Loucy (cell line): ENCODE results near the gene ITGB3.

Experiments
- H2AFZ ChIP-seq: fragments of 200-600 bp; sonication (generic); 2 replicates; pipeline ENCODE4 v1.6.0; 2016; ENCODE audit warnings: antibody characterized with exemption, mild to moderate bottlenecking, low read length, moderate library complexity
- H3F3A ChIP-seq: fragments of 200-600 bp; 2 replicates; pipeline ENCODE4 v1.6.0; 2016; ENCODE audit warnings: antibody characterized with exemption, low read depth, mild to moderate bottlenecking
- H3K27me3 ChIP-seq: fragments of 200-600 bp; sonication (generic); 2 replicates; pipeline ENCODE4 v1.6.1; 2014; ENCODE audit warnings: low read length, mild to moderate bottlenecking; ENCODE audit not compliant: insufficient read depth, poor library complexity, severe bottlenecking
- H3K36me3 ChIP-seq: fragments of 200-600 bp; sonication (generic); 2 replicates; pipeline ENCODE4 v1.6.1; 2016; ENCODE audit warnings: low read length; ENCODE audit not compliant: insufficient read depth
- H3K4me1 ChIP-seq: fragments of 200-600 bp; sonication (generic); 2 replicates; pipeline ENCODE4 v1.5.1; 2014; ENCODE audit warnings: low read length, mild to moderate bottlenecking; ENCODE audit not compliant: insufficient read depth, poor library complexity, severe bottlenecking
- H3K4me2 ChIP-seq: fragments of 200-600 bp; sonication (generic); 2 replicates; pipeline ENCODE4 v1.6.0; 2014; ENCODE audit warnings: antibody characterized with exemption, low read length, low read depth, mild to moderate bottlenecking; ENCODE audit not compliant: poor library complexity, severe bottlenecking
- H3K4me3 ChIP-seq: fragments of 200-600 bp; sonication (generic); 2 replicates; pipeline ENCODE4 v1.5.1; 2014; ENCODE audit warnings: low read length, mild to moderate bottlenecking, mixed read lengths; ENCODE audit not compliant: poor library complexity, severe bottlenecking
- H3K79me2 ChIP-seq: fragments of 200-600 bp; sonication (generic); 2 replicates; pipeline ENCODE4 v1.6.1; 2014; ENCODE audit warnings: low read length; ENCODE audit not compliant: insufficient read depth
- H3K9ac ChIP-seq: fragments of 200-600 bp; sonication (generic); 2 replicates; pipeline ENCODE4 v1.6.0; 2014; ENCODE audit warnings: mild to moderate bottlenecking, low read depth, low read length, moderate library complexity; ENCODE audit not compliant: poor library complexity, severe bottlenecking
- H3K9me2 ChIP-seq: fragments of 200-600 bp; sonication (generic); replicated peaks from 2 replicates; pipeline ENCODE4 v1.6.1; 2016; ENCODE audit warnings: low read depth, low read length, mixed read lengths
- H3K9me3 ChIP-seq: fragments of 200-600 bp; sonication (generic); 2 replicates; pipeline ENCODE4 v1.6.1; 2014; ENCODE audit warnings: mild to moderate bottlenecking, antibody characterized with exemption, low read length, low read depth; ENCODE audit not compliant: insufficient read depth
- H4K20me1 ChIP-seq: fragments of 200-600 bp; sonication (generic); 2 replicates; pipeline ENCODE4 v1.6.0; 2014; ENCODE audit warnings: antibody characterized with exemption, low read length, mild to moderate bottlenecking; ENCODE audit not compliant: insufficient read depth, poor library complexity, severe bottlenecking
- EZH2phosphoT487 ChIP-seq: fragments of 200-600 bp; IDR thresholded peaks from 2 replicates; pipeline ENCODE4 v1.6.1; 2018; ENCODE audit warnings: antibody characterized with exemption, mild to moderate bottlenecking, moderate library complexity, borderline replicate concordance
- TF ChIP-seq, protein P1 (sequence below): fragments of 200-600 bp; sonication (generic); conservative IDR thresholded peaks from 2 replicates; pipeline ENCODE4 v1.5.1; 2014; ENCODE audit warnings: mild to moderate bottlenecking, antibody characterized with exemption, low read length

ITGB3 gene

DNA sequence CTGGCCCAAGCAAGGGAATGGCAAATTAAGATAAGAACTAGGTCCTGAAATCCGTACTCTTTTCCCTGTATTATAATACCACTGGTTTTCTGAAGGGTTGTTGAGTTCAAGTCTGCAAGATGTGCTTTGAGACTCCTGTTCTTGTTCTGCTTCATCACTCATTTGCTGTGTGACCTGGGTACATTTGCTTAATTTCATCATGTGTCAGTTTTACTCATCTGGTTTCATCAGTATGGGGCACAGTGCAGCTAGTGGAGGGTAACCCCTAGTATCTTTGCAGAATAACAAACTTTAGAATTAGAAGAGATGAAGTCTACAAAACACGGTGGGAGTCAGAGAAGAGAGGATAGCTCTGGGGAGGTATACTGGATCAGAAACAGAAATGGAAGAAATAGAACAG is 48.2 kb downstream of the ITGB3 start:
- Histone ChIP-seq H3K4me2 (no peak overlapping the region), H3K79me2 (no peaks in the 10 kb centered on the region), H3K4me3 (no peak overlapping the region), H3K9me2 (no peaks in the 10 kb centered on the region), H2AFZ (no peak overlapping the region), H3K4me1 (peaks cover 9% of the 10 kb centered on the region), H3K9ac (no peak overlapping the region), H4K20me1 (no peaks in the 10 kb centered on the region), H3K9me3 (no peaks in the 10 kb centered on the region), H3K27me3 (no peaks in the 10 kb centered on the region), H3F3A (no peaks in the 10 kb centered on the region), H3K36me3 (no peaks in the 10 kb centered on the region)
- TF ChIP-seq, protein P1, sequence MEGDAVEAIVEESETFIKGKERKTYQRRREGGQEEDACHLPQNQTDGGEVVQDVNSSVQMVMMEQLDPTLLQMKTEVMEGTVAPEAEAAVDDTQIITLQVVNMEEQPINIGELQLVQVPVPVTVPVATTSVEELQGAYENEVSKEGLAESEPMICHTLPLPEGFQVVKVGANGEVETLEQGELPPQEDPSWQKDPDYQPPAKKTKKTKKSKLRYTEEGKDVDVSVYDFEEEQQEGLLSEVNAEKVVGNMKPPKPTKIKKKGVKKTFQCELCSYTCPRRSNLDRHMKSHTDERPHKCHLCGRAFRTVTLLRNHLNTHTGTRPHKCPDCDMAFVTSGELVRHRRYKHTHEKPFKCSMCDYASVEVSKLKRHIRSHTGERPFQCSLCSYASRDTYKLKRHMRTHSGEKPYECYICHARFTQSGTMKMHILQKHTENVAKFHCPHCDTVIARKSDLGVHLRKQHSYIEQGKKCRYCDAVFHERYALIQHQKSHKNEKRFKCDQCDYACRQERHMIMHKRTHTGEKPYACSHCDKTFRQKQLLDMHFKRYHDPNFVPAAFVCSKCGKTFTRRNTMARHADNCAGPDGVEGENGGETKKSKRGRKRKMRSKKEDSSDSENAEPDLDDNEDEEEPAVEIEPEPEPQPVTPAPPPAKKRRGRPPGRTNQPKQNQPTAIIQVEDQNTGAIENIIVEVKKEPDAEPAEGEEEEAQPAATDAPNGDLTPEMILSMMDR = no peak
- TF ChIP-seq EZH2phosphoT487 = no peak

DNA sequence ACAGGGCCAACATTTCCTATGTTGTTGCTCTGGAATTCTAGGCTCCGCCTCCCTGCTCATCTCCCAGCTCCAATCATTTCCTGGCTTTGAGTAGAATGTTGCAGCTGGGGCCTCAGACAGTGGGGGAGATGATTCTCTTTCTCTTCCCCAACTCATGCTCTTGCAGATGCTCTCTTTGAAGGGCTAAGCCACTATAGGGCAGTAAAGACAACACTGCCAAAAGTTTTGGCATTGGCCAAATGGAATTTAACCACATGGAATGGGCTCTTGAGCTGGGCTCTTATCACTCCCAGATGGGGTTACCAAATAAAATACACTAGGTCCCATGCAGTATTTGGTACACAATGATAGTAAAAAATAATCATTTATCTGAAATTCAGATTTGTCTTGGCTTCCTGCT is 50.6 kb downstream of the ITGB3 start:
- H3K4me1 ChIP-seq = peaks cover 9% of the 10 kb centered on the region
- no peaks in the 10 kb centered on the region for H3K9me3 ChIP-seq
- H3K79me2 ChIP-seq = no peaks in the 10 kb centered on the region
- no peaks in the 10 kb centered on the region for H3F3A ChIP-seq
- TF ChIP-seq, protein P1 = no peak
- no peak for TF ChIP-seq EZH2phosphoT487
- no peak overlapping the region for H2AFZ ChIP-seq
- no peaks in the 10 kb centered on the region for H3K9me2 ChIP-seq
- no peak overlapping the region for H3K4me2 ChIP-seq
- no peaks in the 10 kb centered on the region for H3K36me3 ChIP-seq
- no peak overlapping the region for H3K4me3 ChIP-seq
- H3K27me3 ChIP-seq = no peaks in the 10 kb centered on the region
- no peaks in the 10 kb centered on the region for H4K20me1 ChIP-seq
- H3K9ac ChIP-seq = no peak overlapping the region

DNA sequence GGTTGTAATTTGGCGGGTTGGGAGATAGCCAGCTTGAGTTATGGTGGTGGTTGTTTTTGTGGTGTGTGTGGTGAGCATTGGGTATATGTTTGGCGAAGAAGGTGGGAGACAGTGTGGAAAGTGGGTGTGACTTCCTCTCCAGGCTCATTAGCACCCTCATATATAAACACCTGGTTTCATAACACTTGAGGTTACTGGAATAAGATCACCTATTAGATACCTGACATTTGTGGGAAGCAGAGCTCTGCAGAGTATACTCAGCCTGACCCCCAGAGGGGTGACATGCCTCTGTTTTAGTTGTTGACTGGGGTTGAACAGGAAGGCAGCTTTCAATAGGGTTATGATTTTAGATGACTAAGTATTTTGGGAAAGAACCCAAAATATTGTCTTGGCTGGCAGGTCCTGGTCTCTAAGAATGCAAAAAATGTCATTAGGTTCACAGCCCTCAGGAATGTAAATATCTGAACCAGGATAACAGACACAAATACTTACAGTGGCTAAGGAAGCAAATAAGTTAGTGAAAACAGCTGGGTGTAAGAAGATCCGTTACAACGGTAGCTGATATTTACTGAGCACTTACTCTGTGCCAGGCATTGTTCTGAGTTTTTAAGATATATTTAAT is 51.8 kb downstream of the ITGB3 start:
- Histone ChIP-seq H3K4me2 (no peak overlapping the region), H4K20me1 (no peaks in the 10 kb centered on the region), H3K4me1 (peaks cover 9% of the 10 kb centered on the region)

More for the DNA sequence above, 51.8 kb downstream of the ITGB3 start:
- no peak overlapping the region for H2AFZ ChIP-seq
- H3K9ac ChIP-seq = no peak overlapping the region
- no peaks in the 10 kb centered on the region for H3F3A ChIP-seq
- no peak overlapping the region for H3K4me3 ChIP-seq
- TF ChIP-seq, protein P1 = no peak
- TF ChIP-seq EZH2phosphoT487 = no peak
- H3K79me2 ChIP-seq = no peaks in the 10 kb centered on the region
- H3K27me3 ChIP-seq = no peaks in the 10 kb centered on the region
- no peaks in the 10 kb centered on the region for H3K9me3 ChIP-seq
- H3K9me2 ChIP-seq = no peaks in the 10 kb centered on the region
- no peaks in the 10 kb centered on the region for H3K36me3 ChIP-seq
